Activated CD8-positive, alpha-beta memory T cell treated with anti-CD3 and anti-CD28 coated beads, Interleukin-2, amount 50 U/mL, for 24 hours (primary cell): ENCODE results near the gene HOXB3.

Source experiments
- DNase-seq: peaks from one replicate; pipeline ENCODE4 v3.0.0-alpha.2; 2020; ENCODE audit errors: extremely low read depth

Gene HOXB3

GRCh38 chr17:48556576-48557401 lies 33.3 kb downstream of the HOXB3 start:
- no peak for DNase-seq

- DNase-seq = no peak
These were observed 33.8 kb downstream of the HOXB3 start for GRCh38 chr17:48556229-48556575.

GRCh38 chr17:48555258-48556228 lies 34.5 kb downstream of the HOXB3 start:
- no peak for DNase-seq

- no peak for DNase-seq
These were observed 35.4 kb downstream of the HOXB3 start for GRCh38 chr17:48554412-48555257.

- DNase-seq = no peak
These were observed 36.2 kb downstream of the HOXB3 start for GRCh38 chr17:48553826-48554225.

- no peak for DNase-seq
These were observed 36.9 kb downstream of the HOXB3 start for GRCh38 chr17:48553190-48553547.

GRCh38 chr17:48552466-48553189 lies 37.4 kb downstream of the HOXB3 start:
- DNase-seq = no peak

GRCh38 chr17:48551596-48552465 lies 38.2 kb downstream of the HOXB3 start:
- no peak for DNase-seq

- no peak for DNase-seq
These were observed 38.9 kb downstream of the HOXB3 start for GRCh38 chr17:48551214-48551555.

- DNase-seq = no peak
These were observed 39.4 kb downstream of the HOXB3 start for GRCh38 chr17:48550502-48551213.

GRCh38 chr17:48549914-48550501 lies 40.0 kb downstream of the HOXB3 start:
- DNase-seq = no peak

- no peak for DNase-seq
These were observed 40.8 kb downstream of the HOXB3 start for GRCh38 chr17:48549281-48549630.

GRCh38 chr17:48548523-48549280 lies 41.3 kb downstream of the HOXB3 start:
- no peak for DNase-seq

GRCh38 chr17:48547808-48548522 lies 42.1 kb downstream of the HOXB3 start:
- DNase-seq = no peak

- no peak for DNase-seq
These were observed 42.9 kb downstream of the HOXB3 start for GRCh38 chr17:48546924-48547807.

- DNase-seq = no peak
These were observed 43.7 kb downstream of the HOXB3 start for GRCh38 chr17:48546137-48546923.
